Left ventricle myocardium inferior (tissue), 1 donor: ENCODE data around the gene CPAMD8. TPM values are rescaled to one million over a fixed set of nuclear protein-coding genes. Genes with fewer than 3 reads are reported as not detected.

Experiments
- DNase-seq: peaks from one replicate; pipeline ENCODE4 v3.0.0-alpha.2; 2020
- H3K27ac ChIP-seq: fragments of 200-600 bp; replicated peaks from 2 replicates; pipeline ENCODE4 v1.8.0; 2021
- H3K27me3 ChIP-seq: fragments of 200-600 bp; 2 replicates; pipeline ENCODE4 v1.8.0; 2021; ENCODE audit warnings: low read depth
- H3K36me3 ChIP-seq: fragments of 200-600 bp; 2 replicates; pipeline ENCODE4 v1.8.0; 2021
- H3K4me1 ChIP-seq: fragments of 200-600 bp; 2 replicates; pipeline ENCODE4 v1.8.0; 2021
- H3K4me3 ChIP-seq: fragments of 200-600 bp; 2 replicates; pipeline ENCODE4 v1.8.0; 2021; ENCODE audit warnings: mild to moderate bottlenecking, moderate library complexity
- H3K9me3 ChIP-seq: fragments of 200-600 bp; replicated peaks from 2 replicates; pipeline ENCODE4 v1.8.0; 2021
- CTCF ChIP-seq: fragments of 200-600 bp; IDR thresholded peaks from 2 replicates; pipeline ENCODE4 v1.8.0; 2021; ENCODE audit warnings: antibody characterized with exemption, mild to moderate bottlenecking, borderline replicate concordance
- intact Hi-C: fragments of 100-400 bp; cut with micrococcal nuclease; formaldehyde crosslinking; loops from one replicate; pipeline ENCODE4 v1.11.0; 2022
- total RNA-seq: library from RNA; stranded (reverse); fragmentation: NEBNext Ultra II Directional; extraction: Animal tissue kit (Norgen Biotek cat#: 25700); gene quantifications from one replicate; pipeline ENCODE4 v1.2.1, GENCODE V29; 2021
- donor health status: DM: no; HTN: yes; CAD: no; lungs with severe emphysema.

CPAMD8 gene
- total RNA-seq, 1 donor from 2014 or later: 13.7 TPM

- no peaks in the 10 kb centered on the region for H3K4me1 ChIP-seq
- no peak overlapping the region for H3K27ac ChIP-seq
- DNase-seq: no peak
- no peaks in the 10 kb centered on the region for H3K27me3 ChIP-seq
- peaks cover 32% of the 10 kb centered on the region for H3K9me3 ChIP-seq
- H3K4me3 ChIP-seq: no peak overlapping the region
- no peak for TF ChIP-seq CTCF
- peaks cover 25% of the 10 kb centered on the region for H3K36me3 ChIP-seq
- intact Hi-C loops: no loop called here
Measured at GRCh38 chr19:16921766-16922591, 104.6 kb downstream of the CPAMD8 start.

- no peak for TF ChIP-seq CTCF
Measured at GRCh38 chr19:16920816-16921529, 105.6 kb downstream of the CPAMD8 start.

GRCh38 chr19:16919496-16919895 is 107.1 kb downstream of the CPAMD8 start:
- Histone ChIP-seq H3K36me3 (peaks cover 12% of the 10 kb centered on the region), H3K9me3 (peaks cover 23% of the 10 kb centered on the region), H3K27ac (no peak overlapping the region), H3K4me1 (no peaks in the 10 kb centered on the region), H3K27me3 (no peaks in the 10 kb centered on the region), H3K4me3 (no peak overlapping the region)
- no peak for TF ChIP-seq CTCF
- intact Hi-C loops: no loop called here
- DNase-seq: no peak

More at GRCh38 chr19:16920816-16921529, 105.6 kb downstream of the CPAMD8 start:
- peaks cover 24% of the 10 kb centered on the region for H3K36me3 ChIP-seq
- intact Hi-C loops: no loop called here
- no peak for DNase-seq
- no peak overlapping the region for H3K27ac ChIP-seq
- no peaks in the 10 kb centered on the region for H3K27me3 ChIP-seq
- H3K9me3 ChIP-seq: peaks cover 25% of the 10 kb centered on the region
- no peak overlapping the region for H3K4me3 ChIP-seq
- no peaks in the 10 kb centered on the region for H3K4me1 ChIP-seq

- no peak for TF ChIP-seq CTCF
- no peak for DNase-seq
- intact Hi-C loops: no loop called here
Measured at GRCh38 chr19:16917401-16917800, 109.2 kb downstream of the CPAMD8 start.

GRCh38 chr19:16915734-16916133 is 110.9 kb downstream of the CPAMD8 start:
- TF ChIP-seq CTCF: no peak
- no peak for DNase-seq
- Histone ChIP-seq H3K4me3 (no peak overlapping the region), H3K4me1 (no peaks in the 10 kb centered on the region), H3K27ac (no peak overlapping the region), H3K27me3 (no peaks in the 10 kb centered on the region), H3K36me3 (peaks cover 29% of the 10 kb centered on the region), H3K9me3 (peaks cover 58% of the 10 kb centered on the region)
- intact Hi-C loops: no loop called here

More at GRCh38 chr19:16917401-16917800, 109.2 kb downstream of the CPAMD8 start:
- no peak overlapping the region for H3K4me3 ChIP-seq
- no peak overlapping the region for H3K27ac ChIP-seq
- no peaks in the 10 kb centered on the region for H3K4me1 ChIP-seq
- peaks cover 44% of the 10 kb centered on the region for H3K9me3 ChIP-seq
- no peaks in the 10 kb centered on the region for H3K27me3 ChIP-seq
- peaks cover 23% of the 10 kb centered on the region for H3K36me3 ChIP-seq
